Small intestine (tissue), 7 donors: ENCODE data around the gene CEP43. TPM values are rescaled to one million over a fixed set of nuclear protein-coding genes. Genes with fewer than 3 reads are reported as not detected.
A peak's percentile ranks its signal among the peaks of the same experiment; 100 is the strongest.

ENCODE experiments used
- DNase-seq, 2 donors: peaks; one replicate each; pipeline versions ENCODE4 v3.0.0 to v3.0.0-alpha.2; 2013
- FAIRE-seq: peaks from 2 replicates; lab custom pipeline; 2012; peaks lifted over from hg19 to GRCh38; lab: Jason Lieb, UNC
- H3K27ac ChIP-seq, 3 donors: one replicate each; pipeline ENCODE4 v1.5.1; 2013; ENCODE audit warnings: low read length in 2 of 3, mild to moderate bottlenecking in 2 of 3, control low read depth in 1 of 3, inconsistent platforms in 1 of 3, low read depth in 1 of 3, moderate library complexity in 1 of 3
- H3K27me3 ChIP-seq, 3 donors: one replicate each; pipeline ENCODE4 v1.6.1; 2013; ENCODE audit warnings: low read length in 3 of 3, inconsistent platforms in 1 of 3; ENCODE audit not compliant: control insufficient read depth in 3 of 3, insufficient read depth in 3 of 3
- H3K36me3 ChIP-seq, 3 donors: one replicate each; pipeline ENCODE4 v1.6.1; 2013; ENCODE audit warnings: low read length in 3 of 3, inconsistent platforms in 1 of 3, low read depth in 1 of 3, mild to moderate bottlenecking in 1 of 3, moderate library complexity in 1 of 3; ENCODE audit not compliant: control insufficient read depth in 3 of 3, insufficient read depth in 2 of 3
- H3K4me1 ChIP-seq, 3 donors: one replicate each; pipeline ENCODE4 v1.6.1; 2013; ENCODE audit warnings: low read length in 2 of 3, inconsistent platforms in 1 of 3, low read depth in 1 of 3, mild to moderate bottlenecking in 1 of 3, moderate library complexity in 1 of 3; ENCODE audit not compliant: control insufficient read depth in 3 of 3, insufficient read depth in 2 of 3
- H3K4me3 ChIP-seq, 3 donors: one replicate each; pipeline ENCODE4 v1.5.1; 2013; ENCODE audit warnings: low read length in 3 of 3, control low read depth in 1 of 3, inconsistent platforms in 1 of 3, low read depth in 1 of 3, mild to moderate bottlenecking in 1 of 3, moderate library complexity in 1 of 3
- H3K9me3 ChIP-seq, 2 donors: one replicate each; pipeline ENCODE4 v1.6.1; 2013; ENCODE audit warnings: low read depth in 1 of 2, low read length in 1 of 2; ENCODE audit not compliant: control insufficient read depth in 2 of 2, insufficient read depth in 1 of 2
- WGBS, 3 donors: extraction: QIAGEN DNeasy Blood & Tissue Kit; methylation state at CpG; one replicate each; pipeline ENCODE4 v1.1.7; 2013; 5-methylcytosine and 5-hydroxymethylcytosine counted together
- polyA plus RNA-seq, 4 donors: library from polyadenylated mRNA; stranded (reverse) in 3 of 4; unstranded in 1 of 4; fragments of 200-250 nt in 3 of 4; fragments of 120-200 nt in 1 of 4; gene quantifications; one replicate each; pipeline versions ENCODE4 v1.2.1 to v1.2.3, GENCODE V29; 2013
- donor health status: healthy with polysubstance abuse.
- donor health status: control.
- donor health status: control.
- donor health status: Bipolar disorder and iron deficiency.
- donor health status: healthy.

CEP43 gene
- polyA plus RNA-seq, 4 donors = 8.4 to 37.9 (median 18.3) TPM

- FAIRE-seq = no peak
- H3K36me3 ChIP-seq = peaks cover 0 to 9% (median 0%) of the 10 kb centered on the region in 3 donors
- no peak overlapping the region for H3K27ac ChIP-seq
- H3K27me3 ChIP-seq = no peaks in the 10 kb centered on the region
- 96 to 100% (median 98%) methylated on average over 2 of the region's 2 CpGs for WGBS, 3 donors
- no peak for DNase-seq
- no peaks in the 10 kb centered on the region for H3K9me3 ChIP-seq
- H3K4me3 ChIP-seq = no peak overlapping the region
- H3K4me1 ChIP-seq = no peaks in the 10 kb centered on the region
These were observed 27.1 kb upstream of the CEP43 start for GRCh38 chr6:166972101-166972500.

GRCh38 chr6:166976636-166977035 lies 22.6 kb upstream of the CEP43 start:
- peaks cover 0 to 10% (median 0%) of the 10 kb centered on the region in 3 donors for H3K36me3 ChIP-seq
- H3K27ac ChIP-seq = no peak overlapping the region
- FAIRE-seq = no peak
- no peak for DNase-seq
- H3K9me3 ChIP-seq = no peaks in the 10 kb centered on the region
- H3K27me3 ChIP-seq = no peaks in the 10 kb centered on the region
- H3K4me3 ChIP-seq = no peak overlapping the region
- 89 to 96% (median 92%) methylated on average over 2 of the region's 2 CpGs for WGBS, 3 donors
- no peaks in the 10 kb centered on the region for H3K4me1 ChIP-seq

- FAIRE-seq = no peak
- 92 to 97% (median 94%) methylated on average over 9 of the region's 9 CpGs for WGBS, 3 donors
- Histone ChIP-seq H3K4me3 (no peak overlapping the region), H3K27ac (no peak overlapping the region), H3K4me1 (no peaks in the 10 kb centered on the region), H3K27me3 (no peaks in the 10 kb centered on the region), H3K9me3 (no peaks in the 10 kb centered on the region), H3K36me3 (peaks cover 0 to 10% (median 0%) of the 10 kb centered on the region in 3 donors)
- DNase-seq = no peak
These were observed 21.3 kb upstream of the CEP43 start for GRCh38 chr6:166977621-166978525.

GRCh38 chr6:166980738-166981137 lies 18.5 kb upstream of the CEP43 start:
- 98 to 99% (median 99%) methylated on average over 3 of the region's 3 CpGs for WGBS, 3 donors
- no peak overlapping the region for H3K27ac ChIP-seq

GRCh38 chr6:166987448-166987847 lies 11.7 kb upstream of the CEP43 start:
- Histone ChIP-seq H3K27me3 (no peaks in the 10 kb centered on the region), H3K9me3 (no peaks in the 10 kb centered on the region), H3K4me1 (no peaks in the 10 kb centered on the region), H3K4me3 (no peak overlapping the region), H3K27ac (no peak overlapping the region), H3K36me3 (peaks cover 0 to 7% (median 0%) of the 10 kb centered on the region in 3 donors)
- WGBS, 3 donors = 60 to 72% (median 61%) methylated on average over 6 of the region's 6 CpGs
- no peak for FAIRE-seq
- no peak for DNase-seq

More at GRCh38 chr6:166980738-166981137, 18.5 kb upstream of the CEP43 start:
- no peaks in the 10 kb centered on the region for H3K9me3 ChIP-seq
- no peaks in the 10 kb centered on the region for H3K27me3 ChIP-seq
- H3K36me3 ChIP-seq = peaks cover 0 to 9% (median 0%) of the 10 kb centered on the region in 3 donors
- DNase-seq (no peak), FAIRE-seq (no peak)
- H3K4me3 ChIP-seq = no peak overlapping the region
- no peaks in the 10 kb centered on the region for H3K4me1 ChIP-seq

GRCh38 chr6:166987930-166988329 lies 11.3 kb upstream of the CEP43 start:
- FAIRE-seq (no peak), DNase-seq (no peak)
- H3K4me1 ChIP-seq = no peaks in the 10 kb centered on the region
- no peak overlapping the region for H3K4me3 ChIP-seq
- WGBS, 3 donors = 80 to 87% (median 85%) methylated on average over 3 of the region's 3 CpGs
- no peak overlapping the region for H3K27ac ChIP-seq
- peaks cover 0 to 7% (median 0%) of the 10 kb centered on the region in 3 donors for H3K36me3 ChIP-seq
- H3K9me3 ChIP-seq = no peaks in the 10 kb centered on the region
- H3K27me3 ChIP-seq = no peaks in the 10 kb centered on the region

GRCh38 chr6:166988674-166989201 lies 10.5 kb upstream of the CEP43 start:
- no peak for DNase-seq
- no peak for FAIRE-seq
- WGBS, 3 donors = 68 to 83% (median 70%) methylated on average over 3 of the region's 3 CpGs

GRCh38 chr6:166989427-166990032 lies 9.7 kb upstream of the CEP43 start:
- no peaks in the 10 kb centered on the region for H3K4me1 ChIP-seq
- FAIRE-seq (no peak), DNase-seq (peak; percentile 28 to 54)
- peaks cover 0 to 9% (median 0%) of the 10 kb centered on the region in 3 donors for H3K36me3 ChIP-seq
- 30 to 54% (median 36%) methylated on average over 7 to 10 of the region's 10 CpGs for WGBS, 3 donors
- no peak overlapping the region for H3K27ac ChIP-seq
- H3K27me3 ChIP-seq = no peaks in the 10 kb centered on the region
- H3K9me3 ChIP-seq = no peaks in the 10 kb centered on the region
- peak overlapping the region in 1 of 3 donors; percentile 0 for H3K4me3 ChIP-seq

More at GRCh38 chr6:166988674-166989201, 10.5 kb upstream of the CEP43 start:
- H3K36me3 ChIP-seq = peaks cover 0 to 6% (median 0%) of the 10 kb centered on the region in 3 donors
- no peaks in the 10 kb centered on the region for H3K4me1 ChIP-seq
- H3K9me3 ChIP-seq = no peaks in the 10 kb centered on the region
- no peak overlapping the region for H3K4me3 ChIP-seq
- H3K27me3 ChIP-seq = no peaks in the 10 kb centered on the region
- H3K27ac ChIP-seq = no peak overlapping the region
